Kidney (tissue), 14 donors: Measurements from ENCODE around the gene DOK6. TPM values are rescaled to one million over a fixed set of nuclear protein-coding genes. Genes with fewer than 3 reads are reported as not detected.

Experiments
- DNase-seq, 5 donors: peaks; one replicate each; pipeline ENCODE4 v3.0.0-alpha.2; 2013 to 2020
- FAIRE-seq: peaks from 2 replicates; lab custom pipeline; 2012; peaks lifted over from hg19 to GRCh38; lab: Jason Lieb, UNC
- H3K27ac ChIP-seq, 2 donors: one replicate each; pipeline ENCODE4 v1.7.0; 2013; ENCODE audit warnings: low read depth in 2 of 2, low read length in 2 of 2, inconsistent platforms in 1 of 2
- H3K27me3 ChIP-seq: one replicate; pipeline ENCODE4 v1.7.1; 2013; ENCODE audit warnings: low read length, inconsistent platforms; ENCODE audit not compliant: control insufficient read depth, insufficient read depth
- H3K36me3 ChIP-seq, 3 donors: one replicate each; pipeline versions ENCODE4 v1.7.0 to v1.7.1; 2013; ENCODE audit warnings: low read length in 3 of 3, control low read depth in 1 of 3, inconsistent platforms in 1 of 3; ENCODE audit not compliant: insufficient read depth in 3 of 3, control insufficient read depth in 2 of 3
- H3K4me1 ChIP-seq, 3 donors: one replicate each; pipeline versions ENCODE4 v1.7.0 to v1.7.1; 2013; ENCODE audit warnings: low read length in 3 of 3, inconsistent platforms in 1 of 3, low read depth in 1 of 3; ENCODE audit not compliant: control insufficient read depth in 2 of 3, insufficient read depth in 2 of 3
- H3K4me3 ChIP-seq, 3 donors: one replicate each; pipeline versions ENCODE4 v1.7.0 to v1.8.1; 2013; ENCODE audit warnings: low read length in 3 of 3, control low read depth in 1 of 3, inconsistent platforms in 1 of 3
- H3K9ac ChIP-seq, 3 donors: one replicate each; pipeline versions ENCODE4 v1.7.0 to v1.7.1; 2013; ENCODE audit warnings: low read length in 3 of 3, control low read depth in 1 of 3, inconsistent platforms in 1 of 3
- H3K9me3 ChIP-seq, 3 donors: one replicate each; pipeline versions ENCODE4 v1.7.0 to v1.7.1; 2013; ENCODE audit warnings: low read length in 3 of 3, control low read depth in 1 of 3, inconsistent platforms in 1 of 3; ENCODE audit not compliant: control insufficient read depth in 2 of 3, insufficient read depth in 1 of 3
- CTCF ChIP-seq: IDR thresholded peaks from 3 replicates; pipeline ENCODE4 v1.5.1; 2012; ENCODE audit warnings: mild to moderate bottlenecking, moderate library complexity, borderline replicate concordance; ENCODE audit not compliant: insufficient read depth; ENCODE audit errors: extremely low read depth
- intact Hi-C: fragments of 100-400 bp; cut with DNase I; formaldehyde crosslinking; loops from one replicate; pipeline ENCODE4 v1.11.1; 2022
- polyA plus RNA-seq: library from polyadenylated mRNA; stranded (reverse); fragments of 350-450 nt; fragmentation: Illumina TruSeq; extraction: RNeasy Lipid Tissue Mini Kit (QIAGEN cat#74804); gene quantifications from one replicate; pipeline ENCODE4 v1.2.3, GENCODE V29; 2014; ENCODE audit warnings: low read depth, low replicate concordance; ENCODE audit not compliant: insufficient read depth
- total RNA-seq: library from RNA; stranded (reverse); fragmentation: NEBNext Ultra II Directional; extraction: Animal tissue kit (Norgen Biotek cat#: 25700); gene quantifications from one replicate; pipeline ENCODE4 v1.2.1, GENCODE V29; 2021
- donor health status: control.
- donor health status: control.
- donor health status: control.
- donor health status: control.
- donor health status: control.
- donor health status: DM: yes; HTN: yes; CAD: no.
- donor health status: Normal renal cell carcinoma (clear cell type).

The DOK6 gene
- total and polyA plus RNA-seq, 2 donors from 2014 or later: 3.8 to 4.6 TPM

- Histone ChIP-seq H3K27ac (no peak overlapping the region), H3K4me3 (no peak overlapping the region), H3K9me3 (no peaks in the 10 kb centered on the region), H3K27me3 (no peaks in the 10 kb centered on the region), H3K4me1 (no peaks in the 10 kb centered on the region), H3K36me3 (no peaks in the 10 kb centered on the region), H3K9ac (no peak overlapping the region)
- no peak for TF ChIP-seq CTCF
- intact Hi-C loops: no loop called here
- DNase-seq (no peak), FAIRE-seq (no peak)
Observed at GRCh38 chr18:69655816-69656215, 255.1 kb downstream of the DOK6 start.

- Histone ChIP-seq H3K27me3 (no peaks in the 10 kb centered on the region), H3K4me1 (no peaks in the 10 kb centered on the region), H3K9ac (no peak overlapping the region), H3K27ac (no peak overlapping the region), H3K36me3 (no peaks in the 10 kb centered on the region), H3K9me3 (no peaks in the 10 kb centered on the region), H3K4me3 (no peak overlapping the region)
- no peak for FAIRE-seq
- DNase-seq: no peak
- intact Hi-C loops: no loop called here
- no peak for TF ChIP-seq CTCF
Observed at GRCh38 chr18:69658103-69658502, 257.4 kb downstream of the DOK6 start.

- intact Hi-C loops: no loop called here
- no peaks in the 10 kb centered on the region for H3K27me3 ChIP-seq
- H3K4me1 ChIP-seq: no peaks in the 10 kb centered on the region
Observed at GRCh38 chr18:69658685-69659084, 258.0 kb downstream of the DOK6 start.

More at GRCh38 chr18:69658685-69659084, 258.0 kb downstream of the DOK6 start:
- Histone ChIP-seq H3K9me3 (no peaks in the 10 kb centered on the region), H3K9ac (no peak overlapping the region), H3K27ac (no peak overlapping the region), H3K36me3 (no peaks in the 10 kb centered on the region), H3K4me3 (no peak overlapping the region)
- FAIRE-seq: no peak
- no peak for DNase-seq
- TF ChIP-seq CTCF: no peak
